NCI-H446 treated with DMSO at 0.1 percent for 48 hours (cell line): ENCODE data around the gene SRM.
"Not testable (repeated sequence)": the region's sequence is repeated elsewhere in the genome, so short reads cannot be mapped to it uniquely, and the experiment has no call there.

Experiments used
- DNase-seq: peaks from one replicate; lab custom pipeline; 2025; lab: John Stamatoyannopoulos, UW

SRM gene

GRCh38 chr1:11059968-11060830, at the start of gene SRM:
Gene SRM, minus strand, starts transcription at chr1:11060018. Its CDS starts 75 bp downstream, at chr1:11059943.
- peak; percentile 85 for DNase-seq

- DNase-seq: no peak
These were observed 49.4 kb upstream of the SRM start for GRCh38 chr1:11109047-11109760.

- DNase-seq: no peak
These were observed 47.8 kb upstream of the SRM start for GRCh38 chr1:11107599-11107998.

GRCh38 chr1:11105586-11105985, 45.8 kb upstream of the SRM start:
- no peak for DNase-seq

GRCh38 chr1:11101347-11101746, 41.5 kb upstream of the SRM start:
- DNase-seq: no peak

- DNase-seq: not testable (repeated sequence)
These were observed 41.0 kb upstream of the SRM start for GRCh38 chr1:11100806-11101205.

- DNase-seq: no peak
These were observed 40.3 kb upstream of the SRM start for GRCh38 chr1:11100149-11100493.

- DNase-seq: peak; percentile 77
These were observed 39.7 kb upstream of the SRM start, which contains the start of gene EXOSC10 for GRCh38 chr1:11099310-11100148. Gene EXOSC10, minus strand, starts transcription at chr1:11099869. Its CDS starts 38 bp downstream, at chr1:11099831.

- no peak for DNase-seq
These were observed 39.1 kb upstream of the SRM start for GRCh38 chr1:11098931-11099309.

GRCh38 chr1:11083784-11084183, 24.0 kb upstream of the SRM start:
- not testable (repeated sequence) for DNase-seq

GRCh38 chr1:11080931-11081330, 21.1 kb upstream of the SRM start:
- DNase-seq: no peak

GRCh38 chr1:11078631-11079030, 18.8 kb upstream of the SRM start:
- DNase-seq: no peak

GRCh38 chr1:11073398-11073797, 13.6 kb upstream of the SRM start:
- not testable (repeated sequence) for DNase-seq

- no peak for DNase-seq
These were observed 12.5 kb upstream of the SRM start for GRCh38 chr1:11072216-11072917.

- DNase-seq: no peak
These were observed 11.8 kb upstream of the SRM start for GRCh38 chr1:11071463-11072215.

- no peak for DNase-seq
These were observed 11.1 kb upstream of the SRM start for GRCh38 chr1:11070876-11071275.

GRCh38 chr1:11068600-11069473, 9.0 kb upstream of the SRM start:
- DNase-seq: no peak

- DNase-seq: no peak
These were observed 8.1 kb upstream of the SRM start for GRCh38 chr1:11067716-11068599.

- no peak for DNase-seq
These were observed 6.0 kb upstream of the SRM start for GRCh38 chr1:11065796-11066195.
